GM19238 (cell line): Measurements from ENCODE around the gene LRRC37A3.
A peak's percentile ranks its signal among the peaks of the same experiment; 100 is the strongest.
"Not testable (repeated sequence)": the region's sequence is repeated elsewhere in the genome, so short reads cannot be mapped to it uniquely, and the experiment has no call there.

Source experiments
- DNase-seq: peaks from one replicate; pipeline ENCODE4 v3.0.0; 2011; ENCODE audit warnings: low spot score; ENCODE audit not compliant: insufficient read length

LRRC37A3 gene

DNA sequence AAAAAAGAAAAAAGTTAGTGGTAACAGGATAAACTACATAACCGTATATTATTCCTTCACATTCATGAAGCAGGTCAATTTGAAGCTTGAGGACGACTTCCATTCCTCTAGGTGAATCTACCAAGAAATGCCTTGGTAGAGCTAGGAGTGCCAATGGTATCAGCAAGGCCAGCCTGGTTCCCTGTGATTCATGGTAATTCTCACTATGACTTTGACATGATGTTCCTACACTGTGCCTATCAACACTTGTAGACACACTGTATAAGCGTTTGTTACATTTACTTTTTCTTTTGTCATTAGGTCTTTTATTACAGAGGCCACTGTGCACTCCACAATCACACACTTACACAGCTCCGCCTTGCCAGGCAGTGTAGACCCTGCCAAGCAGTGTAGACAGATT lies 7.2 kb upstream of the LRRC37A3 start:
- not testable (repeated sequence) for DNase-seq

DNA sequence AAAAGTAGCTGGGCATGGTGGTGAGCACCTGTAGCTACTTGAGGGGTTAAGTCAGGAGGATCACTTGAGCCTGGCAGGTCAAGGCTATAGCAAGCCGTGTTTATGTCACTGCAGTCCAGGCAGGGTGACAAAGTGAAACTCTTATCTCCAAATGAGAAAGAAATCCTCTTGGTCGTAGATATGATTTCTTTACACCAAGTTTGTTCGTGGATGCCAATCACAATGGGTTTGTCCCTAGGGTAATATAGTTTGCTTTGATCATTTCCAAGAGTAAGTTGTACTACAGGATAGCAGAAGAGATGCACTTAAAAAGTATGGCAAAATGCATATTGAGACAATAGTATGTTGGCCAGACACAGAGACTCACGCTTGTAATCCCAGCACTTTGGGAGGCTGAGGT lies 6.0 kb upstream of the LRRC37A3 start:
- DNase-seq = not testable (repeated sequence)

DNA sequence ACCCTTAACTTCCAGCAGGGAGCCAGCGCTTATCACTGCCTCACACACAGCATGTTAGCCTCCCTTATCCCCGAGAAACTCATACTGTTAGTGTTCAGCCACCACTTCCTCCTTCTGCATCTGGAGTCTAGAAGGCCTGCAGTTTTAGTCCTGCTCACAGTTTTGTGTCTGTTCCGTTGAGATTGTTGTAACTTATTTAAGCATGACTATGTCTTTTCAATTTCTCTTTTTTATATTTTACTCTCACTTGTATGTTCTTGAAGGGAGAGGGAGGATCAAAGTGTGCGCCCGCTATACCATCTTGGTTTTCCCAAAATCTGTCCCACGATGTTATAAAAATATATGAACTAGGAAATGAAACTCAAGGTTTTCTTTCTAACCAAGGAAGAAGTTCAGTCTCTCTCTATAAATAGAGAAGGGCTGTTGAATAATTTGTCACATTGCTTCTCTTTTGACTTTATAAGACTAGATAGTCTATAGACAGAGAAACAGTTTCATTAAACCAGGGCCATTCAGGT lies 3.8 kb upstream of the LRRC37A3 start:
- DNase-seq = not testable (repeated sequence)

DNA sequence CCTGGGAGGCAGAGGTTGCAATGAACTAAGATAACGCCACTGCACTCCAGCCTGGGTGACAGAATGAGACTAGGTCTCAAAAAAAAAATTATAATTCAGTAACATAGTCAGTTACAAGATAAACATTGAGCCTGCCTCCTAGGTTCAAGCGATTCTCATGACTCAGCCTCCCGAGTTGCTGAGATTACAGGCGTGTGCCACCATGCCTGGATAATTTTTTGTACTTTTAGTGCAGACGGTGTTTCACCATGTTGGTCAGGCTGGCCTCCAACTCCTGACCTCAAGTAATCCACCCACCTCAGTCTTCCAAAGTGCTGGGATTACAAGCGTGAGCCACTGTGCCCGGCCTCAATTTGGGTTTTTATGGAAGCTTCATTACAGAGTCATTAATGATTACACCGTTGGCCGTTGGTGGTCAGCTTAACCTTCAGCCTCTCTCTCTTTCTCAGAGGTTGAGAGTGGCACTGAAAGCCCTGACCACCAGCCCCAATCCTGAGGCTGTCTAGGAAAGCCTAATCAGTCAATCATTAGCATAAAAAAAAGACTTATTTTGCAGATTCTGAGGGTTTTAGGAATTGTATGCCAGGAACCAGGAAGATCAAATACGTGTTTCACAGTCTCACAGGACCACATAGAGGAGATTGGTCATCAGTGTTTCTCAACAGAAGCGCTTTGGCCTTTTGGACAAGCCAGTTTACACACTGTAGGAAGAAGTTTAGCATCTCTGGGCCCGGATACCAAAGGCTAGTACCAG lies 1.3 kb upstream of the LRRC37A3 start:
- DNase-seq = no peak

DNA sequence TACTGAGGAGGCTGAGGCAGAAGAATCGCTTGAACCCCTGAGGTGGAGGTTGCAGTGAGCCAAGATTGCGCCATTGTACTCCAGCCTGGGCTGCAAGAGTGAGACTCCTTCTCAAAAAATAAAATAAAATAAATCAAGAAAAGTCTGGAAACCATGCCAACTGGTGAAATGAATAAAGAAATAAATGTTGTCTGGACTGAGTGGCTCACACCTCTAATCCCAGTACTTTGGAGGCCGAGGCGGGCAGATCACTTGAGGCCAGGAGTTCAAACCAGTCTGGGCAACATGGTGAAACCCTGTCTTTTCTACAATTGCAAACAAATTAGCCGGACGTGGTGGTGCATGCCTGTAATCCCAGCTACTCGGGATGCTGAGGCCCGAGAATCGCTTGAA lies 744 bp upstream of the LRRC37A3 start:
- DNase-seq = no peak

DNA sequence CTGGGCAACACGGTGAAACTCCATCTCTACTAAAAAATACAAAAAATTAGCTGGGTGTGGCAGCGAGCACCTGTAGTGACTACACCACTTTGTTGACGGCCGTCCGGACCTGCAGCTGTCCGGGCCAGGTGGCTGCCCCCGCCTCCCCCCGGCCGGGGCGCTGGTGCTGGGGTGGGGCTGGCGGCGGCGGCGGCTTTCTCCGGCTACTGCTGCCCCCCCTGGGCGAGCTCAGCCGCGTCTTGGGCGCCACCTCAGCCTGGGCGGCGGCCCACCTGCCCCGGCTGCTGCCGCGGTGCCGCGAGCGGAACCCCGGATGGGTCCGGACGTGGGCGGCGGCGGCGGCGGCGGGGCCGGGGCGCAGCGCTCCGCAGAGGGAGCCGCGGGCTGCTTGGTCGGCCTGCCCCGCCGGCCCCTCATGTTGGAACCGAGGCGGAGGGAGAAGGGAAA lies 413 bp downstream of the LRRC37A3 start:
- DNase-seq = not testable (repeated sequence)

DNA sequence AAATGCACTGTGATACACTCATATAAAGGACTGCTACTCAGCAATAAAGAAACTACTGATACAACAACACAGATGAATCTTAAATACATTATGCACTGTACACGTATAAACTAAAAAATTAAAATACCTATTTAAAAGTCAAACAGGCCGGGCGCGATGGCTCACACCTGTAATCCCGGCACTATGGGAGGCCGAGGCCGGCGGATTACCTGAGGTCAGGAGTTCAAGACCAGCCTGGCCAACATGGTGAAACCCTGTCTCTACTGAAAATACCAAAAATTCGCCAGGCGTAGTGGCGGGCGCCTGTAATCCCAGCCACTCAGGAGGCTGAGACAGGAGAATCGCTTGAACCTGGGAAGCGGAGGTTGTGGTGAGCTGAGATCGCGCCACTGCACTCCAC lies 1.7 kb downstream of the LRRC37A3 start:
- DNase-seq = not testable (repeated sequence)

DNA sequence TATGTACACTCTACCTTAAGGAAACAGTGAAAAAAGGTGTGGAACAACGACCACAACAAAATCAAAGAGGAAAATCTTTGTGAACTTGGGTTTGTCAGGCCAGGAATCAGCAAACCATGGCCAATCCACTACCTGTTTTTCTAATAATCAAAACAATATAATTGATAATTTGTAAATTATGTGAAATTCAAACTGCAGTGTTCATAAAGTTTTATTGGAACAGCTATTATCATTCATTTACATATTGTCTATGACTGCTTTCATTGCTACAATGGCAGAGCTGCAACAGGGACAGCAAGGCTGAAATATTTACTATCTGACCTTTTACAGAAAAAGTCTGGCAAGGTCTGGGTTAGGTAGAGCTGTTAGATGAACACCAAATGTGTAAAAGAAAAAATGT lies 4.0 kb downstream of the LRRC37A3 start:
- DNase-seq = not testable (repeated sequence)

DNA sequence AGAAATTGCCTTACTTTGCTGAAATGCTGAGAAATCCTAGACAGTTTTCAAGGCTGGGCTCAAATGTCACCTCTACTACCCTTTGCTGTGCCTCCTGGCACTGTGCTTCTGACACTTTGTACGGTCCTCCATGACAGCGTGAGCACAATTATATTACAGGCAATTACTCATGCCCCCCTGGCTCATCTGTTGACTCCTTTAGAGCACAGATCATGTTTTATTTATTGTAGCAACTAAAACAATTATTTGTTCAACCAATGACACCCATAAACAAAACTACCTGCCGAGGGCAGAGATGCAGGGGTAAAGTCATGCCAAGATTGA lies 9.1 kb downstream of the LRRC37A3 start:
- not testable (repeated sequence) for DNase-seq

DNA sequence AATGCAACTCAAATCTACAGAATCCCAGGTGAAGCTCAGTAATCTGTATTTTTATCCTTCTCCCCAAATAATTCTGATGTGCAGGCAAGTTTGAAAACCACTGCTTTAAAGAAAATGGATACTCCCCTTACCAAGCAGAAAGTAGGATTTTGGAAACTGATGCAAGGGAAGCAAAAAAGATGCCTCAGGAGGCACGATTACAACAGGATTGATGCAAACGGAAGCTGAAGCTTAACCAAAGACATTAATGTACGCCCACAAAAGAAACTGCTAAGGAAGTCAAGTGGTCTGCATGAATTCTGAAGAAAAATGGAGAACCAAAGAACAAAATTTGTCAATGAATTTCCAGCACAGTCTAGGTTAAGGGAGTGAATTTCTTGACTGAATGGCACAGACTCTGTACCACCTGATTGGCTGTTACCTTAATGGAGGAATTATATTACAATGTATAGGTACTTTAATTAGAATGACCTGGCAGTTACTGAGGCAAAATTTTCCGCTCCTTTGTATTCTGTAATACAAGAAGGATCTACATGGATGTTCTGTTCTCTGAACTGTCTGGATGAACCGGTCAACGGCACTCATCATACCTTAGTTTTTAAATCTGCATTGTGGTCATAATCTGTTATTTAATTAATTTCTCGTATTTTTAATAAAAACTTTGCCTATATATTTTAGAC lies 9.6 kb downstream of the LRRC37A3 start:
- DNase-seq = not testable (repeated sequence)

DNA sequence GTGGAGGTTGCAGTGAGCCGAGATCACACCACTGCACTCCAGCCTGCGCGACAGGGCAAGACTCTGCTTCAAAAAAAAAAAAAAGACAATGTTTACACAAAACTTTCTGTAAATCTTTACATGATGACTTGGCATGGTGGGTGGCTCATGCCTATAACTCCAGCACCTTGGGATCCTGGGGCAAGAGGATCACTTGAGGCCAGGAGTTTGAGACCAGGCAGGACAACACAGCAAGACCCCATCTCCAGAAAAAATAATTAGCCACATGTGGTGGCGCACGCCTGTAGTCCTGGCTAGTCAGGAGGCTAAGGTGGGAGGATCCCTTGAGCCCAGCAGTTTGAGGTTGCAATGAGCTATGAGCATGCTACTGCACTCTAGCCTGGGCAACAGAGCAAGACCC lies 15.2 kb downstream of the LRRC37A3 start:
- not testable (repeated sequence) for DNase-seq

DNA sequence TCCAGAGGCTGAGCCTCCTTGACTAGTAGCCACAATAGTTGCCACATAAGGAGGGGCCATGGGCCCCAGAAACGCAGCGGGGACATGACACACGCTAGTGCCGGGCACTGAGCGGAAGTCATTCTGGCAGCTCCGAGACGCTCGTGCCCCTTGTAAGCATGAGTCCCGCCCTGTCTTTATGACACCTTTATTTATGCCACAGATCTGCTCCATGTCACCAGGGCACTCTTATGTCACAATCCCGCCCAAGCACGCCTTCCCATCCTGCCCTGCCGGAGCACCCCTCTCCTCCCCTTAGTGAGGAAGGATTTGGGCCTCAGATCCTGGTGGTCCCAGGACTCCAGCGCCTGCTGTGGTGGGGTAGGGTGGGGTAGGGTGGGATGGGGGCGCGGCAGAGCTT lies 22.1 kb downstream of the LRRC37A3 start:
- not testable (repeated sequence) for DNase-seq

DNA sequence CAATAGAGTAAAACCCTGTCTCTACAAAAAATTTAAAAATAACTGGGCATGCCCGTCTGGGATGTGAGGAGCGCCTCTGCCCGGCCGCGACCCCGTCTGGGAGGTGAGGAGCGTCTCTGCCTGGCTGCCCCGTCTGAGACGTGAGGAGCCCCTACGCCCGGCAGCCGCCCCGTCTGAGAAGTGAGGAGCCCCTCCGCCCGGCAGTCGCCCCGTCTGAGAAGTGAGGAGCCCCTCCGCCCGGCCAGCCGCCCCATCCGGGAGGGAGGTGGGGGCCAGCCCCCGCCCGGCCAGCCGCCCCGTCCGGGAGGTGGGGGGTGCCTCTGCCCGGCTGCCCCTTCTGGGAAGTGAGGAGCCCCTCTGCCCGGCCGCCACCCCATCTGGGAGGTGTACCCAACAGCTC lies 45.1 kb downstream of the LRRC37A3 start:
- not testable (repeated sequence) for DNase-seq

DNA sequence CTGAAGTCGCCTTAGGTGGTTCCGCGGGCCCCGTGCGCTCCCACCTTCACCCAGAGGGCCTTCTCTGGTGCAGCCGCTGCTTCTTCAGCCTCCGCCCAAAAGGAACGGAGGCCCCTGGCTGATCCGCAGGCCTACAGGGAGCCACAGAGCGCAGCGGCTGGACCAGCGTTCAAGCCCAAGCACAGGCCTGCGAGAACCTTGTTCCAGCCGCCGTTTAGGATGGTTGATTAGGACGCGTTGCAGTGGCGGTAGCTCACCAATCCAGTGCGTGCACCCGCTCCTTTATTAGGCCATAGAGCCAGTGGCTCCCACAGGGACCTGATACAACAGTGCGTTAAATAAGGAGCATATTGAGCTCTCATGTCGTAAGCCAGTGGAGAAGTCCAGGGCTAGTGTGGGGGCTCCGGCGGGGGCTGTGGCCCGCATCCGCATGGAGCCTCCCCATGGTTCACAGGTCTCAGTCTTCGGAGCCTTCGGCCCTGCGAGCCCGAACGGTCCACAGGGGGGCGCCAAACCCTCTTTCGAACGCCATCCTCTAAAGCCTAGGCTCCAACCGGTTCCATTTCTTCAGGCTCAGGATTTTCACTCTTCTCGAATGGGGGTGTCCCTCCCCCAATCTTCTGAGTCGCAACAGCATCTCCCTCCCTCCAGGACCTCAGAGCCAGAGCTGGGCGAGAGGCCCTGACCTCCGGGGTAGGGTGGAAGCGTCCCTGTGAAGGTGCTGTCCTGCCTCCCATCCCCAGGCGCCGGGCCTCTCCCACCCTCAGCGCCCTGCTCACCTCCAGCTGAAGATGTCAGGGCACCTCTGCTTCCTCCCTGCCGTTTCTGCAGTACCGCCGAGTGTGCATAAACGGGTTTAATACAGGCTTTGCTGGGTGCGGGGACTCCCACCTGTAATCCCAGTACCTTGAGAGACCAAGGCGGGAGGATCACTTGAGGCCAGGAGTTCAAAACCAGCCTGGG lies 71.5 kb downstream of the LRRC37A3 start:
- DNase-seq = peak; percentile 9

DNA sequence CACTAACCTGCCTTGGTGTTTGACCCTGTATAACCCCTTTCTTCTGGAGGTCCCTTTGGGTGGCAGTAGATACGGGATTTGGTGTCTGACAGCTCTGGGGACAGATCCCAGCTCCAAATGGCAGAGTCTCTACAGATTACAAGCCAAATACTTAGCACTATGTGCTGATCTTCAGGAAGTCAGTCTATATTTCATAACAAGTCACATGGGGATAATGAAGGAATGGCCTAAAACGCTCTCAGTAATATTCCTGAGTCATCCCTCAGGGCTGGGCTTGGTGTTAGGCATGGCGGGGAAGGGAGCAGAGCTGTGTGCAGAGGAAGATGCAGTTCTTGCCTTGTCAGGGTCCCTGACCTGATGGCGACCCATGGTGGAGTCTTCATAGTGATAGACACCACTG lies 72.4 kb downstream of the LRRC37A3 start:
- not testable (repeated sequence) for DNase-seq

DNA sequence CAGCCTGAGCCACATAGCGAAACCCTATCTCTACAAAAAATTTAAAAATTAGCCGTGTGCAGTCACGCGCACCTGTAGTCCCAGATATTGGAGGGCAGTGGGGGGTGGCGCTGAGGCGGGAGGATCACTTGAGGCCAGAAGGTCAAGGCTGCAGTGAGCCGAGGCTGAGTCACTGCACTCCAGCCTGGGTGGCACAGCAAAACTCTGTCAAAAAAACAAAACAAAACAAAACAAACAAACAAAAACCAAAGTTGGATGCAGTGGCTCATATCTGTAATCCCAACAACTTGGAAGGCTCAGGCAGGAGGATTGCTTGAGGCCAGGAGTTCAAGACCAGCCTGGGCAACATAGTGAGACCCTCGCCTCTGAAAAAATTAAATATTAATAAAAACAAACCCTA lies 75.4 kb downstream of the LRRC37A3 start:
- not testable (repeated sequence) for DNase-seq

DNA sequence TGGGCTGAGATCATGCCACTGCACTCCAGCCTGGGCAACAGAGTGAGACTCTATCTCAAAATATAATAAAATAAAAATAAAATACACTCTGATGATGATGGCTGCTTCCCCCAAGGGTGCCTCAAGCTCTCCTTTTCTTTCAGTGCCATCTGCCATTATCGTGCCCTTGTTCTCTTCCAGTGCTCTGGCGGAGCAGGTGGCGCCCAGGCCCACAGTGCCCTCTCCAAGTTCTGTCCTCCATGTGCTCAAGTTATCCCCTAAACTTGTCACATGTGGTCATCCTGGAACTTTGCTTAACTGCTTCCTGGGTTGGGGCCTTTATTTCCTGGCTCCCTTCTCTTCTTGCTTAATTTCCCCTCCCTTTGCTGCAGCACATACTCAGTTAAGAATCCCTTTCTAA lies 76.4 kb downstream of the LRRC37A3 start:
- DNase-seq = not testable (repeated sequence)

DNA sequence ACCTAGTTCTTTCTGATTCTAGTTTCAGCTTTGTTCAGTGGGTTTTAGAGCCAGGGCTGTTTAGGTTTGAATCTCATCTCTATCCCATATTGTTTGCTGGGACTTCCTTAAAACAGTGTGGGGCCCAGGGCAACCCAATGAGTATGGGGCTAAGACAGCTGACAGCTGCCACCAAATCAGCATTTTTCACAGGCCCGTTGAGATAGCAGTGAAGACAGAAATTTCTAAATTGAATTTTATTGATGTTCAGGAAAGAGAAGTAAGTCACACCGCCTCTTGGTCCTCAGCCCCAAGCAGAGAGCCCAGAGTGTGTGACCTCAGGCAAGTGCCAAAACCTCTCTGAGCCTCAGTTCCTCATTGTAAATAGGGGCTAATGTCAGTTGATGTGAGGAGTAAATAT lies 78.3 kb downstream of the LRRC37A3 start:
- not testable (repeated sequence) for DNase-seq

DNA sequence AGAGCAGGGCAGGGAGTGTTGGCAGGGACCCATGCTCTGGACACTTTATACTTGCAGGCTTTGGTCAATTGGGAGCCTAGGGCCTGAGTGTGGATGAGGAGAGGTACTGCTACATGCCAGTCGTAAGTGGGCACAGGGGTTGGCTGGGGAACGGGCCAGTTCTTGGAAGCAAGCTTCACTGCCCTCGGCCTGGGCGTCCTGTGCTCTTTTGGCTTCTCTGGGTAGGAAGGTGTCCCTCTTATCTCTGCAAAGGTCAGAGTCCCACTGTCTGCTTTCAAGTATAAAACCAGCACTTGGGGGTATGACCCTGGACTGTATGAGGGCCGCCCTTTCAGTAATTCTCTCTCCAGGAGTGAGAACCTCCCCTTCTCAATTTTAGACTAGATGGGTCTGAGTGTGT lies 80.8 kb downstream of the LRRC37A3 start:
- not testable (repeated sequence) for DNase-seq

DNA sequence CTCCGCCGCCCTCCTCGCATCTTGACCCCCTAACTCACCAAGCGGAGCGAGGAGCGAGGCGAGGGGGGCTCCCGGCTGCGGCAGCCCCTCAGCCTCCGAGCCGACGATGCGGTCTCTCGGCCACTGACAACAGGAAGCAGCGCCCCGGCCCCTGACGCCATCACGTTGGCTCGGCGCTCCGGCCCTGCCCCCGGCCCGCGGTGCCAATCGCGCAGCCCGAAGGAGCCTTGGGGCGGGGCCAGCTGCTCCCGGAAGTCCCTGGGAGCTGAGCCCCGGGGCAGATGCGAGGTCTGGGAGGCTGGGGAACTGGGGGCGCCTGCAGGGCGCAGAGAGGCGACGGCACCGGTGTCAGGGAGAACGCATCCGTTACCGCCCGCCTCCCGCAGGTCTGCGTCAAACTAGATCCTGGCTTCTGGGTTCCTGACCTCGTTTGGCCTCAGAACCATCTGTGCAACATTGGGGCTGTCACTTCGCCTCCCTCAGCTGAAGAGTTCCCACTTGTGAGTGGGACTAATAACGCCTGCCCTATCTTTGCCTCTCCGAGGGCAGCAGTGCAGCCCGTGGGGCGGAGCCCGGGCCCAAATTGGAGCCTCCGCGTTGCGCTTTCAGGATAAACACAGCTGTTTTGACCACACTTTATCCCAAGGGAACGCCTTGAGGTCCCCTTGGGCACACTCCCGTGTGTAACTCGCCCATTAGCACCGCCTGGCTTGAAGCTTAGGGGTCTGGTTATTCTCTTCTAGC lies 82.1 kb downstream of the LRRC37A3 start:
- DNase-seq = peak; percentile 67

DNA sequence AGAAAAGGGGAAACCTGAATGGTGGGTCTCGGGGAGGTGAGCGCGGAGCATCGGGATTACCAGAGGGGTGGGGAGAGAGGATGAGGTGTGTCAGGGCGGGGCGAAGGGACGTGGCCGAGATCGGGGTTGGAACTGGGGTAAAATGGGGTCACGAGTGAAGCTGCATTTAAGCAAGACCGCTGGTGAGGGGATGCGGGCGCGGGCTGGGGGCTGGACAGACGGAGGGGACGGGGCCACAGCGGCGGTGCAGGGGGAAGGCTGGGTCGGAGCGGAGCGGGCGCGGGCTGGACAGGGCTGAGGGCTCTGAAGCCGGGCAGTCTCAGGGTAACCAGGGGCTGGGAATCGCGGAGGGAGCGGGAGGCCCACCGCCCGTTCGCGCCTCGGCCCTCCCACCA lies 82.7 kb downstream of the LRRC37A3 start:
- not testable (repeated sequence) for DNase-seq
